WTC11 (cell line): ENCODE measurements around the gene DPPA5. TPM values are rescaled to one million over a fixed set of nuclear protein-coding genes. Genes with fewer than 3 reads are reported as not detected.
"Not testable (repeated sequence)": the region's sequence is repeated elsewhere in the genome, so short reads cannot be mapped to it uniquely, and the experiment has no call there.

Experiments used
- ATAC-seq: fragments of 200-7000 bp; cut with Tn5 transposase; 2 replicates; pipeline ENCODE4 v1.10.0; 2021; ENCODE audit warnings: mild to moderate bottlenecking, moderate library complexity
- CTCF ChIA-PET: fragments of 300-600 bp; sonication (Branson Sonifier 250); formaldehyde crosslinking; loops from one replicate; lab custom pipeline; 2021; ENCODE audit warnings: antibody characterized with exemption; lab: Charles Lee
- POLR2A ChIA-PET: fragments of 350-600 bp; sonication (Branson Sonifier 250); formaldehyde crosslinking; loops from one replicate; lab custom pipeline; 2021; ENCODE audit warnings: antibody characterized with exemption; lab: Charles Lee
- DNase-seq: peaks from one replicate; pipeline ENCODE4 v3.0.0; 2021; ENCODE audit warnings: low spot score
- H3K27ac Mint-ChIP-seq: 2 replicates; pipeline ENCODE4 v1.8.0; 2021; ENCODE audit warnings: mixed read lengths
- H3K27me3 Mint-ChIP-seq: 2 replicates; pipeline ENCODE4 v1.8.0; 2021; ENCODE audit warnings: low read depth, mild to moderate bottlenecking, moderate library complexity, mixed read lengths
- H3K36me3 Mint-ChIP-seq: 2 replicates; pipeline ENCODE4 v1.8.0; 2021; ENCODE audit warnings: mixed read lengths
- H3K4me1 Mint-ChIP-seq: 2 replicates; pipeline ENCODE4 v1.8.0; 2022; ENCODE audit warnings: mixed read lengths
- H3K4me3 Mint-ChIP-seq: 2 replicates; pipeline ENCODE4 v1.8.0; 2021; ENCODE audit warnings: mild to moderate bottlenecking, moderate library complexity, mixed read lengths
- H3K9me3 Mint-ChIP-seq: 2 replicates; pipeline ENCODE4 v1.8.0; 2021; ENCODE audit warnings: mixed read lengths
- CREB1 ChIP-seq: sonication (generic); formaldehyde crosslinking; IDR thresholded peaks from 2 replicates; pipeline ENCODE4 v1.8.0; 2023; ENCODE audit warnings: mild to moderate bottlenecking, missing genetic modification reagents
- FOXK1 ChIP-seq: sonication (generic); formaldehyde crosslinking; IDR thresholded peaks from 2 replicates; pipeline ENCODE4 v1.8.0; 2022; ENCODE audit warnings: mild to moderate bottlenecking, moderate library complexity, missing genetic modification reagents
- IRF2 ChIP-seq: sonication (generic); formaldehyde crosslinking; IDR thresholded peaks from 2 replicates; pipeline ENCODE4 v1.8.0; 2022; ENCODE audit warnings: low read depth, missing genetic modification reagents, borderline replicate concordance
- MYBL2 ChIP-seq: sonication (generic); formaldehyde crosslinking; IDR thresholded peaks from 2 replicates; pipeline ENCODE4 v1.8.1; 2023; ENCODE audit warnings: mild to moderate bottlenecking, moderate library complexity, missing genetic modification reagents
- TEAD4 ChIP-seq: sonication (generic); formaldehyde crosslinking; IDR thresholded peaks from 2 replicates; pipeline ENCODE4 v1.8.0; 2022; ENCODE audit warnings: mild to moderate bottlenecking, missing genetic modification reagents
- ZNF219 ChIP-seq: sonication (generic); formaldehyde crosslinking; IDR thresholded peaks from 2 replicates; pipeline ENCODE4 v1.8.0; 2023; ENCODE audit warnings: missing genetic modification reagents, mild to moderate bottlenecking, borderline replicate concordance
- ZNF396 ChIP-seq: fragments of 250-450 bp; sonication (Bioruptor Pico); IDR thresholded peaks from 2 replicates; pipeline ENCODE4 v1.8.0; 2021; ENCODE audit warnings: mild to moderate bottlenecking, moderate library complexity, borderline replicate concordance
- total RNA-seq: library from RNA; stranded (reverse); gene quantifications from 3 replicates; pipeline ENCODE4 v1.2.3, GENCODE V29; 2021
- TF ChIP-seq, protein P1 (sequence below): sonication (generic); formaldehyde crosslinking; IDR thresholded peaks from 2 replicates; pipeline ENCODE4 v1.8.0; 2022; ENCODE audit warnings: missing genetic modification reagents
- TF ChIP-seq, protein P2 (sequence below): sonication (generic); formaldehyde crosslinking; IDR thresholded peaks from 2 replicates; pipeline ENCODE4 v1.8.0; 2023; ENCODE audit warnings: missing genetic modification reagents
- TF ChIP-seq, protein P3 (sequence below): sonication (generic); formaldehyde crosslinking; IDR thresholded peaks from 2 replicates; pipeline ENCODE4 v1.8.1; 2023; ENCODE audit warnings: mild to moderate bottlenecking, missing genetic modification reagents, borderline replicate concordance
- TF ChIP-seq, protein P4 (sequence below): fragments of 200-600 bp; IDR thresholded peaks from 2 replicates; pipeline ENCODE4 v1.8.0; 2022; ENCODE audit warnings: antibody characterized with exemption

The DPPA5 gene
- total RNA-seq, 1 experiment from 2014 or later = 6.7 TPM

DNA sequence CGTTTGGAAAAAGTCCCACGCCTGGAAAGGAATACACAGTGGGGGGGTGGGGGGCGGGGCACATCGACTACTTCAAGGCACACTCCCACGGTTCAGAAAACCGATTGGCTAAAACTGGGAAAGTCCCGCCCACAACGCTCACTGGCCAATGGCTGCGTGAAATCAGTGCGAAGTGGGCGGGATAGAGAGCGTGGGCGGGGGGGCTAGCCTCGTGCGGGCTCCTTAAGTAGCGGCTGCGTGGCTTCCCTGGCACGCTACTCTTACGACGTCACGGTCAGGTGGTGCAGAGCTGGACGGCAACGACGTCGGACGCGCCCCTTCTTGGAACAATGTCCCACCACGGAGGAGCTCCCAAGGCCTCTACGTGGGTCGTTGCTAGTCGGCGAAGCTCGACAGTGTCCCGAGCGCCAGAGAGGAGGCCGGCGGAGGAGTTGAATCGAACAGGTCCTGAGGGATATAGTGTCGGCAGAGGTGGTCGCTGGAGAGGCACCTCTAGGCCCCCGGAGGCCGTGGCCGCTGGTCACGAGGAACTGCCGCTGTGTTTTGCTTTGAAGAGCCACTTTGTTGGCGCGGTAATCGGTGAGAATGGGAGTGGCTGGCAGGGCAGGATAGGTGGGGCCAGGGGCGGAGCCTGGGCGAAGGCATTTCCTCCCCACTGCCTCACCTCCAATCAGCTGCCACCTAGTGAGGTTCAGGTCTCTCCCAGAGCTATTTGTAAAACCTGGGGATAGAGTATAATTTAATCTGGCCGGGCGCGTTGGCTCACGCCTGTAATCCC is 40.7 kb upstream of the DPPA5 start, which contains the start of gene DDX43:
TSS of gene DDX43 (plus strand) at position 252 of the 778 bp plus-strand sequence. CDS start at position 330, 78 bp downstream.
- H3K36me3 Mint-ChIP-seq = peaks cover 5% of the 10 kb centered on the region; the same call in 1 of the 2 replicates
- no peak for TF ChIP-seq ZNF219 (CRISPR knock-in tag)
- TF ChIP-seq, protein P1, sequence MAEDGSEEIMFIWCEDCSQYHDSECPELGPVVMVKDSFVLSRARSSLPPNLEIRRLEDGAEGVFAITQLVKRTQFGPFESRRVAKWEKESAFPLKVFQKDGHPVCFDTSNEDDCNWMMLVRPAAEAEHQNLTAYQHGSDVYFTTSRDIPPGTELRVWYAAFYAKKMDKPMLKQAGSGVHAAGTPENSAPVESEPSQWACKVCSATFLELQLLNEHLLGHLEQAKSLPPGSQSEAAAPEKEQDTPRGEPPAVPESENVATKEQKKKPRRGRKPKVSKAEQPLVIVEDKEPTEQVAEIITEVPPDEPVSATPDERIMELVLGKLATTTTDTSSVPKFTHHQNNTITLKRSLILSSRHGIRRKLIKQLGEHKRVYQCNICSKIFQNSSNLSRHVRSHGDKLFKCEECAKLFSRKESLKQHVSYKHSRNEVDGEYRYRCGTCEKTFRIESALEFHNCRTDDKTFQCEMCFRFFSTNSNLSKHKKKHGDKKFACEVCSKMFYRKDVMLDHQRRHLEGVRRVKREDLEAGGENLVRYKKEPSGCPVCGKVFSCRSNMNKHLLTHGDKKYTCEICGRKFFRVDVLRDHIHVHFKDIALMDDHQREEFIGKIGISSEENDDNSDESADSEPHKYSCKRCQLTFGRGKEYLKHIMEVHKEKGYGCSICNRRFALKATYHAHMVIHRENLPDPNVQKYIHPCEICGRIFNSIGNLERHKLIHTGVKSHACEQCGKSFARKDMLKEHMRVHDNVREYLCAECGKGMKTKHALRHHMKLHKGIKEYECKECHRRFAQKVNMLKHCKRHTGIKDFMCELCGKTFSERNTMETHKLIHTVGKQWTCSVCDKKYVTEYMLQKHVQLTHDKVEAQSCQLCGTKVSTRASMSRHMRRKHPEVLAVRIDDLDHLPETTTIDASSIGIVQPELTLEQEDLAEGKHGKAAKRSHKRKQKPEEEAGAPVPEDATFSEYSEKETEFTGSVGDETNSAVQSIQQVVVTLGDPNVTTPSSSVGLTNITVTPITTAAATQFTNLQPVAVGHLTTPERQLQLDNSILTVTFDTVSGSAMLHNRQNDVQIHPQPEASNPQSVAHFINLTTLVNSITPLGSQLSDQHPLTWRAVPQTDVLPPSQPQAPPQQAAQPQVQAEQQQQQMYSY = peak; percentile 81
- TF ChIP-seq, all 79 proteins: peak for 1
- ATAC-seq (peak; percentile 87), DNase-seq (peak; percentile 48)
- H3K4me3 Mint-ChIP-seq = no peak within 1 kb of the TSS
- peaks cover 6% of the 10 kb centered on the region for H3K9me3 Mint-ChIP-seq
- H3K27me3 Mint-ChIP-seq = peaks cover 12% of the 10 kb centered on the region
- H3K4me1 Mint-ChIP-seq = peaks cover 26% of the 10 kb centered on the region
- ChIA-PET CTCF (interaction anchor here (1.2 to 1.3 kb wide), 2 partner anchors 68 to 109 kb away, joined by 3 to 4 read pairs; no protein-coding TSS in a partner anchor), POLR2A (interaction anchor here (1.2 kb wide), 1 partner anchor 127 kb away, joined by 4 read pairs; no protein-coding TSS in a partner anchor)
- H3K27ac Mint-ChIP-seq = no peak within 1 kb of the TSS

DNA sequence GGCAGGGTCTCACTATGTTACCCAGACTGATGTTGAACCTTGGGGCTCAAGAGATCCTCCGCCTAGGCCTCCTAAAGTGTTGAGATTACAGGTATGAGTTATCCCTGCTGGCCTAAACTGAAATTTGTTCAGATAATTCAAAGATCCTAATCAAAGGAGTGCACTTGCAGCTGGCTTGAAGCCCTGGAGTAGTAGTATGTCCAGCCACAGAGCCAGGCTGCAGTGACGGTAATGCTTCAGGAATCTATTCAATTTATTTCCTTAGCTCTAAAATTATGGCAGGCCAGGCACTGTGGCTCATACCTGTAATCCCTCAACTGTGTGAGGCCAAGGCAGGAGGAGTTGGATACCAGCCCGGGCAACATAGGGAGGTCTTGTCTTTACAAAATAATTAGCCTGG is 39.2 kb upstream of the DPPA5 start:
- CTCF ChIA-PET = no interaction called here
- peaks cover 12% of the 10 kb centered on the region for H3K27me3 Mint-ChIP-seq
- POLR2A ChIA-PET = no interaction called here
- no peak overlapping the region for H3K27ac Mint-ChIP-seq
- DNase-seq (no peak), ATAC-seq (no peak)
- 0 out of 2 replicates have a peak, but pooled peaks cover under 1% of the 10 kb centered on the region for H3K36me3 Mint-ChIP-seq
- H3K4me3 Mint-ChIP-seq = no peak overlapping the region
- TF ChIP-seq, protein P2, sequence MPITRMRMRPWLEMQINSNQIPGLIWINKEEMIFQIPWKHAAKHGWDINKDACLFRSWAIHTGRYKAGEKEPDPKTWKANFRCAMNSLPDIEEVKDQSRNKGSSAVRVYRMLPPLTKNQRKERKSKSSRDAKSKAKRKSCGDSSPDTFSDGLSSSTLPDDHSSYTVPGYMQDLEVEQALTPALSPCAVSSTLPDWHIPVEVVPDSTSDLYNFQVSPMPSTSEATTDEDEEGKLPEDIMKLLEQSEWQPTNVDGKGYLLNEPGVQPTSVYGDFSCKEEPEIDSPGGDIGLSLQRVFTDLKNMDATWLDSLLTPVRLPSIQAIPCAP (CRISPR knock-in tag) = no peak
- TF ChIP-seq, protein P3, sequence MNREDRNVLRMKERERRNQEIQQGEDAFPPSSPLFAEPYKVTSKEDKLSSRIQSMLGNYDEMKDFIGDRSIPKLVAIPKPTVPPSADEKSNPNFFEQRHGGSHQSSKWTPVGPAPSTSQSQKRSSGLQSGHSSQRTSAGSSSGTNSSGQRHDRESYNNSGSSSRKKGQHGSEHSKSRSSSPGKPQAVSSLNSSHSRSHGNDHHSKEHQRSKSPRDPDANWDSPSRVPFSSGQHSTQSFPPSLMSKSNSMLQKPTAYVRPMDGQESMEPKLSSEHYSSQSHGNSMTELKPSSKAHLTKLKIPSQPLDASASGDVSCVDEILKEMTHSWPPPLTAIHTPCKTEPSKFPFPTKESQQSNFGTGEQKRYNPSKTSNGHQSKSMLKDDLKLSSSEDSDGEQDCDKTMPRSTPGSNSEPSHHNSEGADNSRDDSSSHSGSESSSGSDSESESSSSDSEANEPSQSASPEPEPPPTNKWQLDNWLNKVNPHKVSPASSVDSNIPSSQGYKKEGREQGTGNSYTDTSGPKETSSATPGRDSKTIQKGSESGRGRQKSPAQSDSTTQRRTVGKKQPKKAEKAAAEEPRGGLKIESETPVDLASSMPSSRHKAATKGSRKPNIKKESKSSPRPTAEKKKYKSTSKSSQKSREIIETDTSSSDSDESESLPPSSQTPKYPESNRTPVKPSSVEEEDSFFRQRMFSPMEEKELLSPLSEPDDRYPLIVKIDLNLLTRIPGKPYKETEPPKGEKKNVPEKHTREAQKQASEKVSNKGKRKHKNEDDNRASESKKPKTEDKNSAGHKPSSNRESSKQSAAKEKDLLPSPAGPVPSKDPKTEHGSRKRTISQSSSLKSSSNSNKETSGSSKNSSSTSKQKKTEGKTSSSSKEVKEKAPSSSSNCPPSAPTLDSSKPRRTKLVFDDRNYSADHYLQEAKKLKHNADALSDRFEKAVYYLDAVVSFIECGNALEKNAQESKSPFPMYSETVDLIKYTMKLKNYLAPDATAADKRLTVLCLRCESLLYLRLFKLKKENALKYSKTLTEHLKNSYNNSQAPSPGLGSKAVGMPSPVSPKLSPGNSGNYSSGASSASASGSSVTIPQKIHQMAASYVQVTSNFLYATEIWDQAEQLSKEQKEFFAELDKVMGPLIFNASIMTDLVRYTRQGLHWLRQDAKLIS (CRISPR knock-in tag) = no peak
- TF ChIP-seq, protein P1 = no peak
- TF ChIP-seq ZNF396 (CRISPR knock-in tag) (no peak), CREB1 (CRISPR knock-in tag) (no peak), MYBL2 (CRISPR knock-in tag) (no peak), FOXK1 (no peak), TEAD4 (CRISPR knock-in tag) (no peak), IRF2 (CRISPR knock-in tag) (no peak)
- TF ChIP-seq, protein P4, sequence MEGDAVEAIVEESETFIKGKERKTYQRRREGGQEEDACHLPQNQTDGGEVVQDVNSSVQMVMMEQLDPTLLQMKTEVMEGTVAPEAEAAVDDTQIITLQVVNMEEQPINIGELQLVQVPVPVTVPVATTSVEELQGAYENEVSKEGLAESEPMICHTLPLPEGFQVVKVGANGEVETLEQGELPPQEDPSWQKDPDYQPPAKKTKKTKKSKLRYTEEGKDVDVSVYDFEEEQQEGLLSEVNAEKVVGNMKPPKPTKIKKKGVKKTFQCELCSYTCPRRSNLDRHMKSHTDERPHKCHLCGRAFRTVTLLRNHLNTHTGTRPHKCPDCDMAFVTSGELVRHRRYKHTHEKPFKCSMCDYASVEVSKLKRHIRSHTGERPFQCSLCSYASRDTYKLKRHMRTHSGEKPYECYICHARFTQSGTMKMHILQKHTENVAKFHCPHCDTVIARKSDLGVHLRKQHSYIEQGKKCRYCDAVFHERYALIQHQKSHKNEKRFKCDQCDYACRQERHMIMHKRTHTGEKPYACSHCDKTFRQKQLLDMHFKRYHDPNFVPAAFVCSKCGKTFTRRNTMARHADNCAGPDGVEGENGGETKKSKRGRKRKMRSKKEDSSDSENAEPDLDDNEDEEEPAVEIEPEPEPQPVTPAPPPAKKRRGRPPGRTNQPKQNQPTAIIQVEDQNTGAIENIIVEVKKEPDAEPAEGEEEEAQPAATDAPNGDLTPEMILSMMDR = no peak
- peaks cover under 1% of the 10 kb centered on the region for H3K9me3 Mint-ChIP-seq
- peaks cover 23% of the 10 kb centered on the region for H3K4me1 Mint-ChIP-seq

DNA sequence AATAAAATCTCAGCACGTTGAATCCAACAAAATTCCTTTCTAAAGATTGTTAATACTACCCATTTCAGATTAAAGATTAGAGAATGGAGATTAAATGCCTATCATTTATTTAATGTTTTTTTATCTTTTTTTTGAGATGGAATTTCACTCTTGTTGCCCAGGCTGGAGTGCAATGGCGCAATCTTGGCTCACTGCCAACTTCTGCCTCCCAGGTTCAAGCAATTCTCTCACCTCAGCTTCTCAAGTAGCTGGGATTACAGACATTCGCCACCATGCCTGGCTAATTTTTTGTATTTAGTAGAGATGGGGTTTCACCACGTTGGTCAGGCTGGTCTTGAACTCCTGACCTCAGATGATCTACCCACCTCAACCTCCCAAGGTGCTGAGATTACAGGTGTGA is 38.1 kb upstream of the DPPA5 start:
- CTCF ChIA-PET, H3K27ac Mint-ChIP-seq, DNase-seq, H3K36me3 Mint-ChIP-seq, H3K4me3 Mint-ChIP-seq, H3K9me3 Mint-ChIP-seq, ATAC-seq: not testable (repeated sequence)
- Mint-ChIP-seq H3K4me1 (peaks cover 29% of the 10 kb centered on the region), H3K27me3 (peaks cover 12% of the 10 kb centered on the region)
- POLR2A ChIA-PET = interaction anchor here (0.7 kb wide), 1 partner anchor 9 kb away, joined by 11 read pairs; no protein-coding TSS in a partner anchor
